ENCODE results near the gene FADD. TPM values are rescaled to one million over a fixed set of nuclear protein-coding genes. Genes with fewer than 3 reads are reported as not detected.

The FADD gene
- total RNA-seq, 4 donors from 2014 or later: 20.9 to 26.5 (median 23.5) TPM

GRCh38 chr11:70185348-70186055, 17.6 kb upstream of the FADD start:
- Histone ChIP-seq H3K27ac (no peak overlapping the region), H3K4me3 (no peak overlapping the region), H3K4me1 (peaks cover 7 to 20% (median 10%) of the 10 kb centered on the region in 3 donors), H3K36me3 (no peaks in the 10 kb centered on the region), H3K9me3 (no peaks in the 10 kb centered on the region), H3K27me3 (peaks cover 0 to 5% (median 0%) of the 10 kb centered on the region in 4 donors)
- no peak for TF ChIP-seq CTCF (IDR thresholded peaks at IDR 0.05)
- WGBS, 2 donors: 78 to 89% methylated on average over 15 of the region's 28 CpGs
- intact Hi-C loops (cut with DNase I): no loop called here
- DNase-seq: no peak

DNA sequence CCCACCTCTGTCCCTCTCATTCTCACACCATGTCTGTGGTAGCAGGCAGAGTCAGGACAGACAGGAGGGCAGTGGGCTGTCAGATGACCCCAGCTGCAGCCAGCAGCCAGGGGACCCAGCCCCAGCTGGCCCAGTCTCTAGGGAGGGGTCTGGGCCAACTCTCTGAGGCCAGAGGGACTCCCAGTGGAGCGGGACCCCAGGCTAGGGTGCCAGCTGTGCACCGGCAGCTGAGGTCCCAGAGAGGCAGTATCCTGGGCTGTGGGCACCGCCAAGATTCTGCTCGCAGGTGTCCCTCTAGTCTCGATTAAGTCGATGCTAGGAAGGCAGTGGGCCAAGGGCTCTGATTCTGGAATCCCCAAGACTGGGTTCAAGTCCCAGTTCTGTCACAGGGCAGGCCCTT, 16.7 kb upstream of the FADD start:
- WGBS, 2 donors: 96 to 100% methylated on average over 1 to 4 of the region's 6 CpGs
- no peak for DNase-seq
- Histone ChIP-seq H3K27me3 (peaks cover 0 to 5% (median 0%) of the 10 kb centered on the region in 4 donors), H3K4me3 (no peak overlapping the region), H3K36me3 (no peaks in the 10 kb centered on the region), H3K27ac (no peak overlapping the region), H3K9me3 (no peaks in the 10 kb centered on the region), H3K4me1 (peaks cover 7 to 21% (median 10%) of the 10 kb centered on the region in 3 donors)
- intact Hi-C loops (cut with DNase I): no loop called here
- TF ChIP-seq CTCF (IDR thresholded peaks at IDR 0.05) (no peak), POLR2A (IDR thresholded peaks at IDR 0.05) (no peak)

DNA sequence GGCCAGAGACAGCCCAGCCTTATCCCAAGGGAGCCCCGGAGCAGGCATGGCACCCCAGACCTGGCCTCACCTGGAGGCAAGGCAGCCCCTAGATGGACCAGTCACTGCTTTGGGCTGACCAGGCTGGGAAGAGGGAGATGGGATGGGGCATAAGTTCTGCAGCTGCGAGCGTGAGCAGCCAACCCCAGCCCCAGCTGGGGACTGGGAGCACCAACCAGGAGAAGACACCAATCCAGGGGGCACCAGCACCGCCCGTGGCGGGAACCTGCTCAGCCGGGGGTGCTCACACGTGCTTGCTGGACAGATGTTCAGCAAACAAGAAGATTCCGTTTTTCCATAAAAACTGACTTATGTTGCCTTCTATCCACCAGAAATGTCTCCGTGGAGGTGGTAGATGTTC, 16.2 kb upstream of the FADD start:
- DNase-seq: no peak
- no peaks in the 10 kb centered on the region for H3K36me3 ChIP-seq
- peaks cover 0 to 11% (median 0%) of the 10 kb centered on the region in 4 donors for H3K27me3 ChIP-seq
- H3K4me1 ChIP-seq: peaks cover 7 to 25% (median 10%) of the 10 kb centered on the region in 3 donors
- intact Hi-C loops (cut with DNase I): no loop called here
- no peaks in the 10 kb centered on the region for H3K9me3 ChIP-seq
- TF ChIP-seq CTCF (IDR thresholded peaks at IDR 0.05) (no peak), POLR2A (IDR thresholded peaks at IDR 0.05) (no peak)
- no peak overlapping the region for H3K27ac ChIP-seq
- no peak overlapping the region for H3K4me3 ChIP-seq
- WGBS, 2 donors: 89 to 100% methylated on average over 1 to 7 of the region's 10 CpGs

GRCh38 chr11:70187771-70188170, 15.3 kb upstream of the FADD start:
- Histone ChIP-seq H3K9me3 (no peaks in the 10 kb centered on the region), H3K27me3 (peaks cover 0 to 15% (median 0%) of the 10 kb centered on the region in 4 donors), H3K36me3 (no peaks in the 10 kb centered on the region), H3K4me1 (peaks cover 7 to 25% (median 10%) of the 10 kb centered on the region in 3 donors), H3K4me3 (no peak overlapping the region), H3K27ac (no peak overlapping the region)
- no peak for DNase-seq
- TF ChIP-seq CTCF (IDR thresholded peaks at IDR 0.05): no peak
- TF ChIP-seq POLR2A (IDR thresholded peaks at IDR 0.05): no peak
- 85 to 87% methylated on average over 11 to 12 of the region's 15 CpGs for WGBS, 2 donors
- intact Hi-C loops (cut with DNase I): no loop called here

GRCh38 chr11:70189622-70190021, 13.5 kb upstream of the FADD start:
- no peak overlapping the region for H3K27ac ChIP-seq
- H3K36me3 ChIP-seq: no peaks in the 10 kb centered on the region
- H3K4me1 ChIP-seq: peaks cover 0 to 8% (median 0%) of the 10 kb centered on the region in 3 donors
- no peak for DNase-seq
- no peak overlapping the region for H3K4me3 ChIP-seq
- intact Hi-C loops (cut with DNase I): loop anchor here (5.0 kb wide), 2 partner anchors 272 to 502 kb away; no protein-coding TSS in a partner anchor
- TF ChIP-seq CTCF (IDR thresholded peaks at IDR 0.05) (no peak), POLR2A (IDR thresholded peaks at IDR 0.05) (no peak)
- no peaks in the 10 kb centered on the region for H3K9me3 ChIP-seq
- H3K27me3 ChIP-seq: peaks cover 0 to 22% (median 0%) of the 10 kb centered on the region in 4 donors
- WGBS, 2 donors: 85 to 91% methylated on average over 11 of the region's 11 CpGs

All from esophagus squamous epithelium (tissue), 5 donors.